Astrocyte (in vitro differentiated cells and primary cell): ENCODE results near the gene ARHGEF10L. TPM values are rescaled to one million over a fixed set of nuclear protein-coding genes. Genes with fewer than 3 reads are reported as not detected.
"Not testable (repeated sequence)": the region's sequence is repeated elsewhere in the genome, so short reads cannot be mapped to it uniquely, and the experiment has no call there.

Experiments
- DNase-seq: peaks from one replicate; pipeline ENCODE4 v3.0.0-alpha.2; 2010; ENCODE audit warnings: low read depth
- FAIRE-seq: peaks from 2 replicates; lab custom pipeline; 2011; peaks lifted over from hg19 to GRCh38; lab: Jason Lieb, UNC
- H2AFZ ChIP-seq: 2 replicates; pipeline ENCODE4 v1.6.0; 2012; ENCODE audit warnings: low read depth, low read length, inconsistent platforms
- H3K27ac ChIP-seq: 2 replicates; pipeline ENCODE4 v1.5.1; 2011; ENCODE audit warnings: low read depth, low read length, inconsistent platforms
- H3K27me3 ChIP-seq: 2 replicates; pipeline ENCODE4 v1.6.0; 2011; ENCODE audit warnings: low read length, inconsistent platforms; ENCODE audit not compliant: insufficient read depth
- H3K36me3 ChIP-seq: 2 replicates; pipeline ENCODE4 v1.5.1; 2011; ENCODE audit warnings: low read length, inconsistent platforms; ENCODE audit not compliant: insufficient read depth
- H3K4me1 ChIP-seq: 2 replicates; pipeline ENCODE4 v1.5.1; 2011; ENCODE audit warnings: low read length, inconsistent platforms; ENCODE audit not compliant: insufficient read depth
- H3K4me2 ChIP-seq: 2 replicates; pipeline ENCODE4 v1.6.0; 2012; ENCODE audit warnings: low read length, inconsistent platforms
- H3K4me3 ChIP-seq: 2 replicates; pipeline ENCODE4 v1.5.1; 2011; ENCODE audit warnings: low read depth, mild to moderate bottlenecking, low read length, inconsistent platforms; ENCODE audit not compliant: insufficient read depth
- H3K79me2 ChIP-seq: 2 replicates; pipeline ENCODE4 v1.6.0; 2012; ENCODE audit warnings: mild to moderate bottlenecking, low read length, inconsistent platforms; ENCODE audit not compliant: insufficient read depth
- H3K9ac ChIP-seq: 2 replicates; pipeline ENCODE4 v1.6.0; 2012; ENCODE audit warnings: mild to moderate bottlenecking, low read length, inconsistent platforms
- H3K9me3 ChIP-seq: 2 replicates; pipeline ENCODE4 v1.5.1; 2012; ENCODE audit warnings: low read depth, mild to moderate bottlenecking, low read length, inconsistent platforms; ENCODE audit not compliant: insufficient read depth
- H4K20me1 ChIP-seq: 2 replicates; pipeline ENCODE4 v1.6.0; 2012; ENCODE audit warnings: low read length, inconsistent platforms; ENCODE audit not compliant: insufficient read depth
- H3K27ac Mint-ChIP-seq: one replicate; pipeline ENCODE4 v1.8.0; 2021; ENCODE audit warnings: mild to moderate bottlenecking, mixed read lengths; ENCODE audit not compliant: unreplicated experiment
- H3K27me3 Mint-ChIP-seq: one replicate; pipeline ENCODE4 v1.8.0; 2021; ENCODE audit warnings: low read depth, mixed read lengths; ENCODE audit not compliant: unreplicated experiment
- H3K36me3 Mint-ChIP-seq: one replicate; pipeline ENCODE4 v1.8.0; 2021; ENCODE audit warnings: low read depth, mixed read lengths; ENCODE audit not compliant: unreplicated experiment
- H3K4me1 Mint-ChIP-seq: one replicate; pipeline ENCODE4 v1.8.0; 2021; ENCODE audit warnings: low read depth, mixed read lengths; ENCODE audit not compliant: unreplicated experiment
- H3K4me3 Mint-ChIP-seq: one replicate; pipeline ENCODE4 v1.8.0; 2021; ENCODE audit warnings: mild to moderate bottlenecking, moderate library complexity, mixed read lengths; ENCODE audit not compliant: unreplicated experiment
- H3K9me3 Mint-ChIP-seq: one replicate; pipeline ENCODE4 v1.8.0; 2021; ENCODE audit warnings: mild to moderate bottlenecking, mixed read lengths; ENCODE audit not compliant: unreplicated experiment
- EZH2 ChIP-seq: IDR thresholded peaks from 2 replicates; pipeline ENCODE4 v1.6.1; 2012; ENCODE audit warnings: mild to moderate bottlenecking, low read length, inconsistent platforms; ENCODE audit not compliant: insufficient read depth
- total RNA-seq: library from RNA; stranded (reverse); gene quantifications from 2 replicates; pipeline ENCODE4 v1.2.1, GENCODE V29; 2021
- TF ChIP-seq, protein P1 (sequence below): IDR thresholded peaks from 2 replicates; pipeline ENCODE4 v1.5.1; 2011; ENCODE audit warnings: low read depth, mild to moderate bottlenecking, inconsistent platforms, low read length, moderate library complexity; ENCODE audit not compliant: insufficient read depth

Gene ARHGEF10L
- total RNA-seq, 1 donor from 2014 or later, result 14.2 TPM

DNA sequence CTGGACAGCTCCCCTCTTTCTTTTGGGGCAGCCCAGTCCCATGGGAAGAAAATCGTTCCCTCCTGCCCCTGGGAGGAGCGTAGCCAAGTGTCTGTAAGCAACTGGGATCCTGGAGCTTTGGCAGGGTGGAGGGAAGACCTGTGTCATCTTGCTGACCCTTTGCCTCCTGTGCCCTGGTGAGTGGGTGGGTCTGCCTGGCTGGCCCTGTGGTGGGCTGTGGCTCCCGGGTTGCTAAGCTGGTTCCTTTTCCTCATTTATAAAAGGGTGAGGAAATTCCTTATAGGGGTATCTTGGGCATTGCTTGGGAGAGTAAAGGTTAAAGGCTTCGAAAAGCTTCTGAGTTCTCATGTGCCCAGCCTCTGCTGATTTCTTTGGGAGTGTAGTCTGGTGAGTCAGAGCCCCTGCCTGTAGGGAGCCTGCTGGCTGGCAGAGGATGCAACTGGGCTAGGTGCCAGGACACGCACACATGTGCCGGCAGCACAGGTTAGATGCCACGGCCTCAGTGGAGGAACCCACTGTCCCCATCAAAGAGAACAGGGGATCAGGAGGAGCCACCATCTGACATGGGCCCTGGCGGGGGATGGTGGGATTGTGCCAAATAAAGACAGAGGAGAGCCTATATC lies 85.2 kb downstream of the ARHGEF10L start:
- Histone ChIP-seq H3K27ac (no peak overlapping the region), H3K79me2 (no peaks in the 10 kb centered on the region), H3K9me3 (no peaks in the 10 kb centered on the region), H4K20me1 (peaks cover 13% of the 10 kb centered on the region), H3K4me3 (no peak overlapping the region), H3K9ac (no peak overlapping the region), H3K27me3 (no peaks in the 10 kb centered on the region), H3K36me3 (no peaks in the 10 kb centered on the region), H3K4me2 (no peak overlapping the region), H2AFZ (no peak overlapping the region), H3K4me1 (peaks cover 9% of the 10 kb centered on the region)
- no peak for TF ChIP-seq EZH2
- TF ChIP-seq, protein P1, sequence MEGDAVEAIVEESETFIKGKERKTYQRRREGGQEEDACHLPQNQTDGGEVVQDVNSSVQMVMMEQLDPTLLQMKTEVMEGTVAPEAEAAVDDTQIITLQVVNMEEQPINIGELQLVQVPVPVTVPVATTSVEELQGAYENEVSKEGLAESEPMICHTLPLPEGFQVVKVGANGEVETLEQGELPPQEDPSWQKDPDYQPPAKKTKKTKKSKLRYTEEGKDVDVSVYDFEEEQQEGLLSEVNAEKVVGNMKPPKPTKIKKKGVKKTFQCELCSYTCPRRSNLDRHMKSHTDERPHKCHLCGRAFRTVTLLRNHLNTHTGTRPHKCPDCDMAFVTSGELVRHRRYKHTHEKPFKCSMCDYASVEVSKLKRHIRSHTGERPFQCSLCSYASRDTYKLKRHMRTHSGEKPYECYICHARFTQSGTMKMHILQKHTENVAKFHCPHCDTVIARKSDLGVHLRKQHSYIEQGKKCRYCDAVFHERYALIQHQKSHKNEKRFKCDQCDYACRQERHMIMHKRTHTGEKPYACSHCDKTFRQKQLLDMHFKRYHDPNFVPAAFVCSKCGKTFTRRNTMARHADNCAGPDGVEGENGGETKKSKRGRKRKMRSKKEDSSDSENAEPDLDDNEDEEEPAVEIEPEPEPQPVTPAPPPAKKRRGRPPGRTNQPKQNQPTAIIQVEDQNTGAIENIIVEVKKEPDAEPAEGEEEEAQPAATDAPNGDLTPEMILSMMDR, result no peak
- H3K36me3 Mint-ChIP-seq, result peaks cover 20% of the 10 kb centered on the region
- no peak overlapping the region for H3K4me3 Mint-ChIP-seq
- peaks cover 2% of the 10 kb centered on the region for H3K9me3 Mint-ChIP-seq
- DNase-seq (peak; percentile 40), FAIRE-seq (no peak)
- H3K27ac Mint-ChIP-seq, result no peak overlapping the region
- H3K4me1 Mint-ChIP-seq, result no peaks in the 10 kb centered on the region
- no peaks in the 10 kb centered on the region for H3K27me3 Mint-ChIP-seq

DNA sequence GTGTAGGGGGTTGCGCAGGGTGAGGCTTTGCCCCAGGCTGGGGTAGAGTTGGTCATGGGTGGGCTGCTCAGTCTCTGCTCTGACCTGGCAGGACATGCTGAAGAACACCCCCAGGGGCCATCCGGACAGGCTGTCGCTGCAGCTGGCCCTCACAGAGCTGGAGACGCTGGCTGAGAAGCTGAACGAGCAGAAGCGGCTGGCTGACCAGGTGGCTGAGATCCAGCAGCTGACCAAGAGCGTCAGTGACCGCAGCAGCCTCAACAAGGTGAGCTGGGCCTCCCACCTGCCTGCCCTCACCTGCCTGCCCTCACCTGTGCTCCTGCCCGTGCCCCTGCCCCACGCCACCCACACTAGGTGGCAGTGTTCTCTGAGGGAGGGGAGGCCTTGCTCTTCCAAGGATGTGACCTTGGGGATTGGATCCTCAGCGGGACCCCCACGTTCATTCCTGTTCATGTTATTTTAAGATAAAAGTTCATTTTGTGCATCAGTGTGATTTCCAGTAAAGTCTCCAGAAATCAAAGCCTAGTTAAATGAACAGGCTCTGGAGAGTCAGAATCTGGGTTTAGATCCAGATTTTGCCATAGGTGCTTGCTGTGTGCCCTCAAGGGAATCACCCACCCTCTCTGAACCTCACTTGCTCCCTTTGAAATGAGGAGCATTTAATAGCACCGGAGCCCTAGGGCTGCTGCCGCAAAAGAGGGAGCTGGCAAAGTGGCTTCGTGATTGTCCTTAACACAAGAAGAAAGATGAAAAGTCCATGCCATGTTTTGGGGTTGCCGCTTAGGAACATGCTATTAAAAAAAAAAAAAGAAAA lies 87.9 kb downstream of the ARHGEF10L start:
- Mint-ChIP-seq H3K4me1 (no peaks in the 10 kb centered on the region), H3K4me3 (no peak overlapping the region), H3K27me3 (no peaks in the 10 kb centered on the region), H3K27ac (no peak overlapping the region), H3K9me3 (peaks cover 2% of the 10 kb centered on the region), H3K36me3 (peaks cover 24% of the 10 kb centered on the region)
- H3K9ac ChIP-seq, result no peak overlapping the region
- H2AFZ ChIP-seq, result no peak overlapping the region
- FAIRE-seq (no peak), DNase-seq (no peak)
- H3K4me1 ChIP-seq, result peaks cover 12% of the 10 kb centered on the region
- H3K27ac ChIP-seq, result no peak overlapping the region
- no peak overlapping the region for H3K4me2 ChIP-seq
- H3K36me3 ChIP-seq, result no peaks in the 10 kb centered on the region
- H3K27me3 ChIP-seq, result no peaks in the 10 kb centered on the region
- H3K4me3 ChIP-seq, result no peak overlapping the region
- no peaks in the 10 kb centered on the region for H3K79me2 ChIP-seq
- peaks cover 13% of the 10 kb centered on the region for H4K20me1 ChIP-seq
- H3K9me3 ChIP-seq, result no peaks in the 10 kb centered on the region
- TF ChIP-seq, protein P1, result no peak
- TF ChIP-seq EZH2, result no peak

GRCh38 chr1:17629046-17629445 lies 89.5 kb downstream of the ARHGEF10L start:
- FAIRE-seq, result not testable (repeated sequence)

More at GRCh38 chr1:17629046-17629445, 89.5 kb downstream of the ARHGEF10L start:
- H3K36me3 ChIP-seq, H3K9me3 Mint-ChIP-seq, H3K9me3 ChIP-seq, H3K27ac Mint-ChIP-seq, H3K4me2 ChIP-seq, H2AFZ ChIP-seq, H3K27me3 Mint-ChIP-seq, H3K27me3 ChIP-seq, H3K9ac ChIP-seq, H3K4me3 ChIP-seq, H3K4me3 Mint-ChIP-seq, H3K4me1 Mint-ChIP-seq, H3K27ac ChIP-seq, H3K79me2 ChIP-seq, DNase-seq: not testable (repeated sequence)
- Histone ChIP-seq H3K4me1 (peaks cover 24% of the 10 kb centered on the region), H4K20me1 (peaks cover 13% of the 10 kb centered on the region)
- H3K36me3 Mint-ChIP-seq, result peaks cover 21% of the 10 kb centered on the region
